Thyroid gland (tissue), 4 donors: ENCODE results near the gene IGFBP2.

Experiments used
- POLR2A ChIP-seq, 2 donors: fragments of 450-650 bp; IDR thresholded peaks; one replicate each; pipeline ENCODE4 v1.6.1; 2017; ENCODE audit warnings: antibody characterized with exemption in 2 of 2, mild to moderate bottlenecking in 2 of 2, moderate library complexity in 1 of 2
- TF ChIP-seq, protein P1 (sequence below), 6 experiments: fragments of 200-600 bp in 3 of 6; fragments of 450-650 bp in 3 of 6; sonication (generic) in 3 of 6; IDR thresholded peaks; one replicate each; pipeline ENCODE4 v1.5.1; 2016 to 2019; ENCODE audit warnings: antibody characterized with exemption in 6 of 6, mild to moderate bottlenecking in 2 of 6, inconsistent platforms in 1 of 6, moderate library complexity in 1 of 6

DNA sequence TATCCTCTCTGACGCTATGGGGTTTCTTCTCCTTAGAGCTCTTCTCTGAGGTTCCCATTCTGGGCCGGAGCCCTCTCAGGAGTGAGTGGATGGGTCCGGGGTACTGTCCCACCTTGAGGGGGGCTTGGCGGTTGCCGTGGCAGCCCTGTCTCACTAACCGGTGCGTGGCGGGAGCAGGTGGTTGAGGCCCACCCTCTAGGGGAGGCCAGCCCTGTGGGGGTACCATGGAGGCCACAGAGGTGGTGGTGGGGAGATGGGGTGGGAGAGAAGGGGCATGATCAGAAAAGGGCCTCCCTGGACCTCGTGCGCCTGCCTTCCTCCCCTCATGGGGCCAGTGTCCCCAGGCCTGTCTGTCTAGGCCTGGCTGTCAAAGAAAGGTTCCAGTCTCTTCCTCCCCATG, 39.8 kb downstream of the IGFBP2 start:
- TF ChIP-seq, protein P1, sequence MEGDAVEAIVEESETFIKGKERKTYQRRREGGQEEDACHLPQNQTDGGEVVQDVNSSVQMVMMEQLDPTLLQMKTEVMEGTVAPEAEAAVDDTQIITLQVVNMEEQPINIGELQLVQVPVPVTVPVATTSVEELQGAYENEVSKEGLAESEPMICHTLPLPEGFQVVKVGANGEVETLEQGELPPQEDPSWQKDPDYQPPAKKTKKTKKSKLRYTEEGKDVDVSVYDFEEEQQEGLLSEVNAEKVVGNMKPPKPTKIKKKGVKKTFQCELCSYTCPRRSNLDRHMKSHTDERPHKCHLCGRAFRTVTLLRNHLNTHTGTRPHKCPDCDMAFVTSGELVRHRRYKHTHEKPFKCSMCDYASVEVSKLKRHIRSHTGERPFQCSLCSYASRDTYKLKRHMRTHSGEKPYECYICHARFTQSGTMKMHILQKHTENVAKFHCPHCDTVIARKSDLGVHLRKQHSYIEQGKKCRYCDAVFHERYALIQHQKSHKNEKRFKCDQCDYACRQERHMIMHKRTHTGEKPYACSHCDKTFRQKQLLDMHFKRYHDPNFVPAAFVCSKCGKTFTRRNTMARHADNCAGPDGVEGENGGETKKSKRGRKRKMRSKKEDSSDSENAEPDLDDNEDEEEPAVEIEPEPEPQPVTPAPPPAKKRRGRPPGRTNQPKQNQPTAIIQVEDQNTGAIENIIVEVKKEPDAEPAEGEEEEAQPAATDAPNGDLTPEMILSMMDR (IDR thresholded peaks at IDR 0.05) = no peak
- TF ChIP-seq POLR2A (IDR thresholded peaks at IDR 0.05) = no peak
